Stomach (tissue), 9 donors: ENCODE measurements around the gene LUZP2. TPM values are rescaled to one million over a fixed set of nuclear protein-coding genes. Genes with fewer than 3 reads are reported as not detected.

ENCODE experiments used
- DNase-seq, 2 donors: peaks; one replicate each; pipeline versions ENCODE4 v3.0.0 to v3.0.0-alpha.2; 2013 to 2019
- H3K27ac ChIP-seq, 5 donors: fragments of 200-600 bp in 4 of 5; sonication (generic) in 4 of 5; one replicate each; pipeline ENCODE4 v1.5.1; 2013 to 2019; ENCODE audit warnings: mild to moderate bottlenecking in 1 of 5, moderate library complexity in 1 of 5
- H3K27me3 ChIP-seq, 3 donors: fragments of 200-600 bp; sonication (generic); one replicate each; pipeline ENCODE4 v1.5.1; 2017 to 2019; ENCODE audit warnings: mixed run types in 1 of 3
- H3K36me3 ChIP-seq, 4 donors: fragments of 200-600 bp; sonication (generic); 1 replicate in 3 of 4; 2 replicates in 1 of 4; pipeline ENCODE4 v1.5.1; 2016 to 2019
- H3K4me1 ChIP-seq, 4 donors: fragments of 200-600 bp; sonication (generic); one replicate each; pipeline ENCODE4 v1.5.1; 2016 to 2019
- H3K4me3 ChIP-seq, 4 donors: fragments of 200-600 bp; sonication (generic) in 3 of 4; one replicate each; pipeline ENCODE4 v1.5.1; 2016 to 2019; ENCODE audit warnings: mild to moderate bottlenecking in 1 of 4
- H3K9me3 ChIP-seq, 4 donors: fragments of 200-600 bp; sonication (generic); one replicate each; pipeline ENCODE4 v1.5.1; 2016 to 2019
- CTCF ChIP-seq, 7 experiments: fragments of 450-650 bp in 4 of 7; fragments of 200-600 bp in 3 of 7; sonication (generic) in 3 of 7; IDR thresholded peaks; one replicate each; pipeline ENCODE4 v1.5.1; 2016 to 2019; ENCODE audit warnings: antibody characterized with exemption in 7 of 7, control low read depth in 2 of 7, mild to moderate bottlenecking in 1 of 7
- EP300 ChIP-seq: sonication (generic); formaldehyde crosslinking; IDR thresholded peaks from one replicate; pipeline ENCODE4 v1.6.1; 2017; ENCODE audit warnings: antibody characterized with exemption
- POLR2A ChIP-seq, 4 donors: fragments of 450-650 bp; IDR thresholded peaks; one replicate each; pipeline ENCODE4 v1.6.1; 2016; ENCODE audit warnings: antibody characterized with exemption in 4 of 4, control low read depth in 2 of 4, mild to moderate bottlenecking in 1 of 4, moderate library complexity in 1 of 4
- POLR2AphosphoS5 ChIP-seq, 3 donors: sonication (generic); formaldehyde crosslinking; IDR thresholded peaks; one replicate each; pipeline ENCODE4 v1.6.1; 2016; ENCODE audit warnings: antibody characterized with exemption in 3 of 3
- WGBS, 5 donors: extraction: QIAGEN DNeasy Blood & Tissue Kit in 3 of 5; methylation state at CpG; one replicate each; pipeline versions ENCODE4 v1.1.5 to v1.1.7; 2013 to 2018; 5-methylcytosine and 5-hydroxymethylcytosine counted together
- intact Hi-C: fragments of 100-400 bp; cut with DNase I; formaldehyde crosslinking; loops from one replicate; pipeline ENCODE4 v1.15.1; 2023; ENCODE audit warnings: low total_unique reads
- polyA plus RNA-seq, 3 donors: library from polyadenylated mRNA; stranded (reverse); fragments of 200-250 nt; gene quantifications; one replicate each; pipeline ENCODE4 v1.2.3, GENCODE V29; 2013
- total RNA-seq, 5 donors: library from RNA; depleted of rRNA; stranded (reverse); fragments of >200 nt; gene quantifications; one replicate each; pipeline versions ENCODE4 v1.1.0 to v1.2.3, GENCODE V29; 2014 to 2016
- donor health status: healthy with polysubstance abuse.
- donor health status: Bipolar disorder and iron deficiency.
- donor health status: healthy.

Gene LUZP2
- total and polyA plus RNA-seq, 8 donors: 0.06 to 6.8 (median 0.23) TPM; not detected in 4

GRCh38 chr11:24716403-24716802 lies 219.6 kb downstream of the LUZP2 start:
- no peak for TF ChIP-seq POLR2AphosphoS5 (IDR thresholded peaks at IDR 0.05)
- TF ChIP-seq CTCF (IDR thresholded peaks at IDR 0.05): no peak
- no peak for TF ChIP-seq POLR2A (IDR thresholded peaks at IDR 0.05)
- no peak for TF ChIP-seq EP300
- Histone ChIP-seq H3K9me3 (no peaks in the 10 kb centered on the region), H3K27ac (no peak overlapping the region), H3K27me3 (no peaks in the 10 kb centered on the region), H3K4me1 (no peaks in the 10 kb centered on the region), H3K36me3 (no peaks in the 10 kb centered on the region), H3K4me3 (no peak overlapping the region)
- DNase-seq: no peak
- 55 to 72% (median 67%) methylated on average over 5 of the region's 5 CpGs for WGBS, 5 donors
- intact Hi-C loops: no loop called here

- Histone ChIP-seq H3K9me3 (no peaks in the 10 kb centered on the region), H3K4me3 (no peak overlapping the region), H3K27ac (no peak overlapping the region), H3K4me1 (no peaks in the 10 kb centered on the region), H3K27me3 (no peaks in the 10 kb centered on the region), H3K36me3 (no peaks in the 10 kb centered on the region)
- TF ChIP-seq CTCF (IDR thresholded peaks at IDR 0.05) (no peak), POLR2A (IDR thresholded peaks at IDR 0.05) (no peak), POLR2AphosphoS5 (IDR thresholded peaks at IDR 0.05) (no peak), EP300 (no peak)
- no peak for DNase-seq
- WGBS, 5 donors: 89 to 95% (median 92%) methylated on average over 5 of the region's 5 CpGs
- intact Hi-C loops: no loop called here
These were observed 226.4 kb downstream of the LUZP2 start for GRCh38 chr11:24723231-24723630.

- no peaks in the 10 kb centered on the region for H3K36me3 ChIP-seq
- no peak overlapping the region for H3K27ac ChIP-seq
- TF ChIP-seq POLR2A (IDR thresholded peaks at IDR 0.05) (no peak), CTCF (IDR thresholded peaks at IDR 0.05) (no peak), POLR2AphosphoS5 (IDR thresholded peaks at IDR 0.05) (no peak), EP300 (no peak)
- H3K9me3 ChIP-seq: no peaks in the 10 kb centered on the region
- intact Hi-C loops: no loop called here
- H3K27me3 ChIP-seq: no peaks in the 10 kb centered on the region
- no peak for DNase-seq
- H3K4me3 ChIP-seq: no peak overlapping the region
- no peaks in the 10 kb centered on the region for H3K4me1 ChIP-seq
- 38 to 56% (median 43%) methylated on average over 1 of the region's 1 CpG for WGBS, 5 donors
These were observed 234.7 kb downstream of the LUZP2 start for GRCh38 chr11:24731554-24731953.

GRCh38 chr11:24734742-24735237 lies 237.9 kb downstream of the LUZP2 start:
- WGBS, 5 donors: 25 to 49% (median 43%) methylated on average over 3 of the region's 3 CpGs
- Histone ChIP-seq H3K27ac (no peak overlapping the region), H3K27me3 (no peaks in the 10 kb centered on the region), H3K4me3 (no peak overlapping the region), H3K36me3 (no peaks in the 10 kb centered on the region), H3K9me3 (no peaks in the 10 kb centered on the region), H3K4me1 (no peaks in the 10 kb centered on the region)
- no peak for TF ChIP-seq POLR2A (IDR thresholded peaks at IDR 0.05)
- no peak for TF ChIP-seq CTCF (IDR thresholded peaks at IDR 0.05)
- no peak for TF ChIP-seq EP300
- TF ChIP-seq POLR2AphosphoS5 (IDR thresholded peaks at IDR 0.05): no peak
- DNase-seq: no peak
- intact Hi-C loops: no loop called here
